Myocyte (in vitro differentiated cells): Measurements from ENCODE around the gene OR5H15. TPM values are rescaled to one million over a fixed set of nuclear protein-coding genes. Genes with fewer than 3 reads are reported as not detected.

Source experiments
- total RNA-seq: library from RNA; depleted of rRNA; stranded (reverse); fragments of >200 nt; gene quantifications from 2 replicates; pipeline ENCODE4 v1.2.3, GENCODE V29; 2014

OR5H15 gene
- total RNA-seq, 1 donor from 2014 or later = not detected

Other genes with a start within 250 kb of the OR5H15 start
- 24.4 and 36.6 TPM in 2 replicates for gene RIOX2, start 194.3 kb upstream of the OR5H15 start, total RNA-seq
- gene GABRR3, start 131.4 kb upstream of the OR5H15 start, total RNA-seq = not detected in 2 replicates
- not detected in 2 replicates for gene OR5AC2, start 79.5 kb upstream of the OR5H15 start, total RNA-seq
- gene OR5H1, start 36.0 kb upstream of the OR5H15 start, total RNA-seq = not detected in 2 replicates
- not detected in 2 replicates for gene OR5H14, start 19.2 kb upstream of the OR5H15 start, total RNA-seq
- not detected in 2 replicates for gene OR5H6, start 97.5 kb downstream of the OR5H15 start, total RNA-seq
- not detected in 2 replicates for gene OR5H2, start 115.8 kb downstream of the OR5H15 start, total RNA-seq
- not detected in 2 replicates for gene OR5K4, start 187.2 kb downstream of the OR5H15 start, total RNA-seq
- not detected in 2 replicates for gene OR5K3, start 224.0 kb downstream of the OR5H15 start, total RNA-seq